ENCODE results near the gene AURKB. TPM values are rescaled to one million over a fixed set of nuclear protein-coding genes. Genes with fewer than 3 reads are reported as not detected.

Gene AURKB
- total RNA-seq, 1 experiment from 2014 or later, result 141 TPM

DNA sequence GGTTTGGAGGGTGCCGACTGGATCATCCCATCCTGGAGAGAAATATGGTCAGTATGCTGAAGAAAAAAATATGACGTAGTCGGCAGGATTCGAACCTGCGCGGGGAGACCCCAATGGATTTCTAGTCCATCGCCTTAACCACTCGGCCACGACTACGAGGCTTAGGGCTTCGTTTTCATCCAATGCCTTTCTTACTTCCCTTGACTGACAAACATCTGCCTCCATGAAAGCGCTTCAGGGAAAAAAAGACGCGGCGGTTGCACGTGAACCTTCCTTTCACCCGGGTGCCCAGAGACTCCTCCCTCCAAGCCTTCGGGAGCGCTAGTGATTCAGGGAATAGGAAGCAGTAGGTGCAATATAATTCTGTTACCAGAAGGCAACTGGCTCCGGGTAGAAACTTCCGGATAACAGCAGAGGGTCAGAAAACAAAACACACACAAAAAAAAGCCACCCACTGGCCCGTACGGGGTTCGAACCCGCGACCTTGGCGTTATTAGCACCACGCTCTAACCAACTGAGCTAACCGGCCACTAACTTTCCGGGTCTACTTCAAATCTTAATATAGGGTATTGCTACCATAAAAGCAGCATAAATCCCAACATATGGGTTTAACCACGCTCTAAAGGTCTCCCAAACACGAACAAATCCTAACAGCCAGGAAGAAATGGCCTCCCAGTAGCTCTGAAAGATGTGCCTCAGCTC, 16.3 kb upstream of the AURKB start (continued):
- TF ChIP-seq ZNF274 (IDR thresholded peaks at IDR 0.05; ENCODE audit: low read depth, low read length) (no peak), SP1 (IDR thresholded peaks at IDR 0.05; ENCODE audit: low read depth) (peak; percentile 54), ELF1 (IDR thresholded peaks at IDR 0.05; ENCODE audit: borderline replicate concordance, low read depth) (no peak; the same call in 1 of the 2 replicates), POLR2A (IDR thresholded peaks at IDR 0.05; ENCODE audit: borderline replicate concordance, extremely low read depth, insufficient read depth, insufficient read length) (no peak)
- TF ChIP-seq, protein P1, sequence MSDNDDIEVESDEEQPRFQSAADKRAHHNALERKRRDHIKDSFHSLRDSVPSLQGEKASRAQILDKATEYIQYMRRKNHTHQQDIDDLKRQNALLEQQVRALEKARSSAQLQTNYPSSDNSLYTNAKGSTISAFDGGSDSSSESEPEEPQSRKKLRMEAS (IDR thresholded peaks at IDR 0.05), result peak; percentile 79; the same call in 1 of the 2 replicates

DNA sequence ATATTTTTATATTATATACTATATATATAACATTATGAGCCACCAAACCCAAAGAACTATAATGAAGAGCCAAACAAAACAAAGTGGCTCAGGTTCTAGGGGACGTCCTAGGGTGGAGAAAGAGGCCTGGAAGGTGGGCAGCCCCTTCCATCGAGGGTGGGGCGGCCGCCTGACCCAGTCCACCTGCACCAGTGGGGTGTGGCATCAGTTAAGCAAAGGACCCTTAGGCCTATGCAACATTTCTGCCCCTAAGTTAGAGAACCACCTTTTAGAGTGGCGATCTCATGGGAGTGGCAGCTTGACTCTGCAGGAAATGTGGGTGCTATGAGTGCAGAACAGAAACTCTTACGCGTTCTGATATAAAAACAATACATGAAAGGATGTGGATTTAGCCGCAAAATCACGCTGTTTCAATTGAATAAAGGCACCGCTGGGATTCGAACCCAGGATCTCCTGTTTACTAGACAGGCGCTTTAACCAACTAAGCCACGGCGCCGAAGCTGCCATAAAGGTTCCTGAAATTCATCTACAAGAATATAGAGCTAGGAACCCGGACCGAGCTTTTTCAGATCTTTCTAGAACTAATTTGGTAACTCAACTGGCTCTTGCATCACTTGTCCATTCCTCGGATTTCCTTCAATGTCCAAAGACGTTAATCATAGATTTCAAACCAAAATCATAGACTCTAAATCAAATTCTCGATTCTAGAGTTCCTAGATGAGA, 15.6 kb upstream of the AURKB start:
- H3K4me2 ChIP-seq (ENCODE audit: low read length), result peak overlapping the region; percentile 54; the same call in 1 of the 2 replicates
- ChIA-PET CTCF (interaction anchor here (1.3 kb wide), 1 partner anchor 75 kb away, joined by 6 read pairs; no protein-coding TSS in a partner anchor), POLR2A (interaction anchor here (1.2 to 7.5 kb wide), 5 partner anchors 20 to 70 kb away, joined by 3 to 63 read pairs (median 4); partner anchors contain the start of genes BORCS6 and CTC1), RAD21 (ENCODE audit: low non-redundant PET in 1 of 2, low total read pairs in 2 of 2, uncharacterized antibody in 2 of 2, unreplicated experiment in 2 of 2) (no interaction called here)
- DNase-seq (ENCODE audit: low read depth, low spot score) (peak; percentile 74), ATAC-seq (peak; percentile 11)
- no peaks in the 10 kb centered on the region for H3K79me2 ChIP-seq (ENCODE audit: insufficient read depth, low read length)
- H3K9me2 ChIP-seq (ENCODE audit: insufficient read depth), result no peaks in the 10 kb centered on the region
- TF ChIP-seq JUND (IDR thresholded peaks at IDR 0.05) (no peak; the same call in 1 of the 2 replicates), SP1 (IDR thresholded peaks at IDR 0.05; ENCODE audit: low read depth) (no peak; the same call in 1 of the 2 replicates), CBX3 (IDR thresholded peaks at IDR 0.05; ENCODE audit: low read depth) (peak; percentile 72), EZH2 (IDR thresholded peaks at IDR 0.05) (no peak), POLR2AphosphoS5 (IDR thresholded peaks at IDR 0.05; ENCODE audit: low read depth, low read length) (no peak; the same call in 1 of the 2 replicates), CEBPB (IDR thresholded peaks at IDR 0.05; ENCODE audit: low read depth) (peak; percentile 72), TCF7L2 (IDR thresholded peaks at IDR 0.05; ENCODE audit: borderline replicate concordance, extremely low read depth, insufficient read depth, insufficient read length) (peak; percentile 67), ZNF274 (IDR thresholded peaks at IDR 0.05; ENCODE audit: low read depth, low read length) (no peak), YY1 (IDR thresholded peaks at IDR 0.05; ENCODE audit: extremely low read depth, insufficient replicate concordance, low read depth, low read length) (no peak), SRF (IDR thresholded peaks at IDR 0.05; ENCODE audit: low read depth) (no peak), RAD21 (IDR thresholded peaks at IDR 0.05; ENCODE audit: low read depth) (0 out of 2 replicates have a peak, but pooled peaks have one; percentile 21)
- TF ChIP-seq, protein P2, sequence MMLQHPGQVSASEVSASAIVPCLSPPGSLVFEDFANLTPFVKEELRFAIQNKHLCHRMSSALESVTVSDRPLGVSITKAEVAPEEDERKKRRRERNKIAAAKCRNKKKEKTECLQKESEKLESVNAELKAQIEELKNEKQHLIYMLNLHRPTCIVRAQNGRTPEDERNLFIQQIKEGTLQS (IDR thresholded peaks at IDR 0.05), result peak; percentile 95
- no peaks in the 10 kb centered on the region for H3K27me3 ChIP-seq (ENCODE audit: insufficient read depth, low read length)
- H3K27ac ChIP-seq (ENCODE audit: low read depth, low read length), result peak overlapping the region; percentile 52
- H4K20me1 ChIP-seq (ENCODE audit: insufficient read depth), result no peaks in the 10 kb centered on the region
- H3K9me3 ChIP-seq (ENCODE audit: control insufficient read depth in 1 of 2, insufficient read depth in 1 of 2, low read depth in 1 of 2, low read length in 2 of 2), result no peaks in the 10 kb centered on the region
- intact Hi-C loops (cut with micrococcal nuclease), result loop anchor here (2.0 to 10.0 kb wide), 2 partner anchors 21 to 149 kb away; partner anchors contain the start of gene KRABD2
- peaks cover 26 to 65% of the 10 kb centered on the region in 2 experiments for H3K4me1 ChIP-seq (ENCODE audit: control insufficient read depth in 1 of 2, insufficient read depth in 2 of 2, low read length in 2 of 2)
- peaks cover 17 to 25% of the 10 kb centered on the region in 2 experiments for H3K36me3 ChIP-seq (ENCODE audit: control insufficient read depth in 1 of 2, insufficient read depth in 2 of 2, low read length in 2 of 2)
- no peak overlapping the region; a peak in 1 of 4 replicates for H3K4me3 ChIP-seq (replicated peaks in 1 of 2; ENCODE audit: low read depth in 1 of 2, low read length in 2 of 2)
- TSS peak; percentile 34 for BruUV-seq (replicated peaks)
- H3K9ac ChIP-seq (ENCODE audit: low read length), result peak overlapping the region; percentile 31; the same call in 1 of the 2 replicates
- H2AFZ ChIP-seq (ENCODE audit: low read depth, low read length, poor library complexity, severe bottlenecking), result no peak overlapping the region
